ENCODE results near the gene LRMDA.

- TF ChIP-seq CTCF (tag by site-specific recombination; IDR thresholded peaks at IDR 0.05) (no peak), TCF7L2 (IDR thresholded peaks at IDR 0.05; ENCODE audit: borderline replicate concordance, low read depth, low read length) (no peak), KLF1 (tag by site-specific recombination; IDR thresholded peaks at IDR 0.05) (no peak), KLF7 (tag by site-specific recombination; IDR thresholded peaks at IDR 0.05; ENCODE audit: borderline replicate concordance) (no peak), OVOL3 (tag by site-specific recombination; IDR thresholded peaks at IDR 0.05) (no peak), SCRT1 (tag by site-specific recombination; IDR thresholded peaks at IDR 0.05; ENCODE audit: borderline replicate concordance) (no peak), ZNF24 (tag by site-specific recombination; IDR thresholded peaks at IDR 0.05) (no peak), ZXDB (tag by site-specific recombination; IDR thresholded peaks at IDR 0.05) (no peak), ZFP37 (tag by site-specific recombination; IDR thresholded peaks at IDR 0.05) (no peak), EGR2 (tag by site-specific recombination; IDR thresholded peaks at IDR 0.05; ENCODE audit: low read depth) (no peak), SP3 (tag by site-specific recombination; IDR thresholded peaks at IDR 0.05) (no peak), ZNF274 (IDR thresholded peaks at IDR 0.05; ENCODE audit: low read length) (no peak), ZNF274 (tag by site-specific recombination; IDR thresholded peaks at IDR 0.05; ENCODE audit: borderline replicate concordance) (no peak)
- TF ChIP-seq, protein P1, sequence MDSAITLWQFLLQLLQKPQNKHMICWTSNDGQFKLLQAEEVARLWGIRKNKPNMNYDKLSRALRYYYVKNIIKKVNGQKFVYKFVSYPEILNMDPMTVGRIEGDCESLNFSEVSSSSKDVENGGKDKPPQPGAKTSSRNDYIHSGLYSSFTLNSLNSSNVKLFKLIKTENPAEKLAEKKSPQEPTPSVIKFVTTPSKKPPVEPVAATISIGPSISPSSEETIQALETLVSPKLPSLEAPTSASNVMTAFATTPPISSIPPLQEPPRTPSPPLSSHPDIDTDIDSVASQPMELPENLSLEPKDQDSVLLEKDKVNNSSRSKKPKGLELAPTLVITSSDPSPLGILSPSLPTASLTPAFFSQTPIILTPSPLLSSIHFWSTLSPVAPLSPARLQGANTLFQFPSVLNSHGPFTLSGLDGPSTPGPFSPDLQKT (IDR thresholded peaks at IDR 0.05; ENCODE audit: borderline replicate concordance, low read depth, low read length), result no peak
- TF ChIP-seq, protein P2, sequence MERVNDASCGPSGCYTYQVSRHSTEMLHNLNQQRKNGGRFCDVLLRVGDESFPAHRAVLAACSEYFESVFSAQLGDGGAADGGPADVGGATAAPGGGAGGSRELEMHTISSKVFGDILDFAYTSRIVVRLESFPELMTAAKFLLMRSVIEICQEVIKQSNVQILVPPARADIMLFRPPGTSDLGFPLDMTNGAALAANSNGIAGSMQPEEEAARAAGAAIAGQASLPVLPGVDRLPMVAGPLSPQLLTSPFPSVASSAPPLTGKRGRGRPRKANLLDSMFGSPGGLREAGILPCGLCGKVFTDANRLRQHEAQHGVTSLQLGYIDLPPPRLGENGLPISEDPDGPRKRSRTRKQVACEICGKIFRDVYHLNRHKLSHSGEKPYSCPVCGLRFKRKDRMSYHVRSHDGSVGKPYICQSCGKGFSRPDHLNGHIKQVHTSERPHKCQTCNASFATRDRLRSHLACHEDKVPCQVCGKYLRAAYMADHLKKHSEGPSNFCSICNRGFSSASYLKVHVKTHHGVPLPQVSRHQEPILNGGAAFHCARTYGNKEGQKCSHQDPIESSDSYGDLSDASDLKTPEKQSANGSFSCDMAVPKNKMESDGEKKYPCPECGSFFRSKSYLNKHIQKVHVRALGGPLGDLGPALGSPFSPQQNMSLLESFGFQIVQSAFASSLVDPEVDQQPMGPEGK (tag by site-specific recombination; IDR thresholded peaks at IDR 0.05), result no peak
These were observed 301.9 kb downstream of the LRMDA start for GRCh38 chr10:75733135-75733890.
